Glomerular visceral epithelial cell (primary cell): ENCODE data around the gene CCDC184.
"Not testable (repeated sequence)": the region's sequence is repeated elsewhere in the genome, so short reads cannot be mapped to it uniquely, and the experiment has no call there.

Source experiments
- DNase-seq: peaks from one replicate; pipeline ENCODE4 v3.0.0-alpha.2; 2016; ENCODE audit errors: extremely low spot score

CCDC184 gene

DNA sequence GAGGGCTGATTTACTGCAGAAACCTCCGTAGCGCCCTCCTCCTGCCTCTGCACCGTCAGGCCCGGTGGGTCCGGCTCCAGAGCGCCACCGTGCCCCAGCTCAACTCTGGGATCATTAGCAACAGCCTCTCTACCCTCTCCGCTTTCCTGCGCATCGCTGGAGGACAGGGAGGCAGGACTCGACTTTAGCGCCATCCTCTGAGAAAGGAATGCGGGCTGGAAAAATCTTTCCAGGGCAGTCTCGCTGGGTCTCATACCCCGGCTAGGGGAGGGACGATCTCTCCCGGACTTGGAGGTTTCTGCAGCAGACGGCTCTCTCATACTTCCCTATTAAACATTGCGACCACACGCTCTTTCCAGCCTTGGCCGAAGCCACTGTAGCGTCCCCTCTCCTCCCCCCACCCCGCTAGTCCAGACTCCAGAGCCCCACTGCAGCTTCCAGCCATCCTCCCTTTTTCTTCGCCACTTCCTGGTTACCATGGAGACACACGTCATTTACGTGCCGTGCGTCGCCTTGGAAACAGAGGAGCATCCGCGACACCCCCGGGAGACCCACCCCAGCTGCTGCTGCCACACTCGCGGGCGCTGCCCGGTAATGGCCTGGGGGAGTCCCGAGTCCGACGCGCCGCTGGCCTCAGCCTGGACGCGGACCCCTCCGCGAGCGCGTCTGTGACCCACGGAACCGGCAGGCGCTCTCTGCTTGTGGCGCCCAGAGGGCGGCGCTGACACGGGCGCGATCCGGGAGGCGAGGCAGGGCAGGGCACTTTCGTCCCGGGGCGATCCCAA lies at the start of gene CCDC184:
TSS of gene CCDC184 (plus strand) at position 554 of the 785 bp plus-strand sequence. CDS start 479 bp downstream, outside the sequence.
- DNase-seq = peak; percentile 60

DNA sequence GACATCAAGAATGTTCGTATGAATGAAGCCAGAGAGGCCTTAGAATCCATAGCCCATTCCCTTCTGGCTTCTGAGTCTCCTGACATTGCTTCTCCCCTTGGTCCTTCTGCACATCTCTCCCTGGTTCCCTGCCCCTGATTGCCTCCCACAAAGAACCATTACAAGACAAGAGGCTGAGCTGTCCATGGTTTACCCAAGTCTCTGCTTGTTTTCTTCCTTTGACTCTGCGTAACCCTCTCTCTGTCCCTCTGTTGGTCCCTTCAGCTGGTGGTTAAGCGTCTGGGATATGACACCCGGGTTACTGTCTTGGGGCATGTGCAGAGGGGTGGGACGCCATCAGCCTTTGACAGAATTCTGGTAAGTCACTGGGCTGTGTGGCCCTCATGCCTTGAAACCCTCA lies 48.4 kb upstream of the CCDC184 start:
- no peak for DNase-seq

DNA sequence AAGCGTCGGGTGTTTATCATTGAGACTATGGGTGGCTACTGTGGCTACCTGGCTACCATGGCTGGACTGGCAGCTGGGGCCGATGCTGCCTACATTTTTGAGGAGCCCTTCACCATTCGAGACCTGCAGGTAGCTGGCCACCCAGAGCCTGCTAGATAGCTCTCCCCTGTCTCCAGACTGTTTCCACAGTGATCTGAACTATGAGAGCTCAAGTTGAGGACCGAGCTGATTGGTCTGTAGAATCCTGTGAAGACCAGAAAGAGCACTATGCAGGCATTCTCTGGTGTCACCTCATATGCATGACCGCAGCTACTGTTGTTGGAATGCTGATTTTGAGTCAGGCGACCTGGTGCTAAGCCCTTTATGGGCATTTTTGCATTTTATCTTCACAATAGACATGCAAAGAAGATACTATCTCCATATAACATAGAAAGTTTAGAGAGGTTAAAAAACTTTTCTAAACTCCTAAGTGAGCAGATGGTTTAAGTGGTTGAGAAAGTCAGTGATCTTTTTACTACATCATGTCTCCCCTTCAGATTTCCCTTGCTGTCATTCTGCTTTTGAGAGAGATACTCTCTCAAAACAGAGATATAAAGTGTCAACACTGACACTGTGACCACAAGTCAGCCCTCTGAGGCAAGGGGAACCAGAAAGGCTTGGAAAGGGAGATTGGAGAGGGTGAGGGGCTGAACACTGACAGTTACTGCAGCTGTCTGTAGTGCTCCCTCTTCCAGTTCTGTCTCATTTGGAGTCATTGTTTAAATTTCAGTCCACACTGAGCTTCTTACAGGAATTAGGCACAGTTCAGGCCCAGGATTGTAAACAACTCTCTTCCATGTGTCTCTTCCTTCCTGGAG lies 40.4 kb upstream of the CCDC184 start:
- DNase-seq = no peak

DNA sequence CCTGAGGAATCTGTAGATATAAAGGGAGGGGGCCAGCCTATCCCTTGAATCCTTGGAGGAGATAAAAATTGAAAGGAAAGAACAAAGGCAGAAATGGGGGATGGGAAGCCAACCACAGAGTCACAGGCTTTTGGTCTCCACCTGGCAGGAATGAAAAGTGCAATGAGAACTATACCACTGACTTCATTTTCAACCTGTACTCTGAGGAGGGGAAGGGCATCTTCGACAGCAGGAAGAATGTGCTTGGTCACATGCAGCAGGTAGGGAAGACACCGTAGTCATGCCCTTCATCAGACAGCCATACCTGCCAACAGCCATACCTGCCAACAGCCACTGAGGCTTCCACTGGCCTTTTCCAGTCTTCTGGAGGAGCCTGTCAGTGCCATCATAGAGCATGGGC lies 39.5 kb upstream of the CCDC184 start:
- DNase-seq = no peak

DNA sequence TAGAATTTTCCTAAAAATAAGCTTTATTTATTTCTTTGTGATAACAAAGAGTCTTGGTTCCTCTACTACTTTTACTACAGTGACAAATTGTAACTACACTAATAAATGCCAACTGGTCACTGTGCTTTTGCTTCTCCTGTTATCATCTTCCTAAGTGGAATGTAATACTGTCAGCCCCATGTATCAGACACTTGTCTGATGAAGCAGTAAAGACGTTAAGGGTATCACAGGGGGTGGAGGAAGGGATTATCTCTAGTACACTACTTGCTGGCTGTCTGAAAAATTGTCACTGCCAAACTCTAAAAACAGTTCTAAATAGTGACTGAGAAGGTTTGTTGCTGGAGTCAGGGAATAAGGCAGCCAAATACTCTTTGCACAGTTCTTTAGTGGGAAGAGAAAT lies 37.5 kb upstream of the CCDC184 start:
- no peak for DNase-seq

DNA sequence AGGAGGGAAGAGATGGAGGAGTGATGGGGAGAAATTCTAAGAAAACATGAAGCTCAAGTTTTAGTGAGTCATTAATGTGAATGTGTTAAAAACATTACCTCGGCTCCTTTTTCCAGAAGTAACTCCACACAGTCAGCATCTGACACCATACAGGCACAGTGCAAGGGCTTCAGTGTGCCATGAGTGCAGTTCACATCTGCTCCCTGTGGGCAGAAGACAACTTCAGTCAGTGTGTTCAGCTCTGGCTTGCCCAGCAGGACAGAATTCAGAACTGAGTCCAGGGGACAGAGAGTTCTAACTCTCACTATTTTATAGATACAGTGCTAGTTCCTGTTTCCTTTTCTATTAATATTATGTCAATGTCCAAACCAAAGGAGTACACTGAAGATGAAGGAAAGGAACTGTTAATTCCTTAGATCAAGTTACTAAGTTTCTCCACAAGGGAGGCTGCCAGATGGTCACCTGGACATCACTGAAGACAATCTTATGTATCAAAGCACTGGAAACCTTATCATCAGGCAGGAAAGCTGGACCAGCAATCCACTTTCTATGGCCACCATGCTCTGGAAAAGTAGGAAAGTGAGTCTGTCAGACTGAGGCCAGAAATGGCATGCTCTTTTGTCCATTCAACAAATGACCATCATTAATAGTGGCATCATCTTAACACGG lies 32.2 kb upstream of the CCDC184 start:
- DNase-seq = no peak

DNA sequence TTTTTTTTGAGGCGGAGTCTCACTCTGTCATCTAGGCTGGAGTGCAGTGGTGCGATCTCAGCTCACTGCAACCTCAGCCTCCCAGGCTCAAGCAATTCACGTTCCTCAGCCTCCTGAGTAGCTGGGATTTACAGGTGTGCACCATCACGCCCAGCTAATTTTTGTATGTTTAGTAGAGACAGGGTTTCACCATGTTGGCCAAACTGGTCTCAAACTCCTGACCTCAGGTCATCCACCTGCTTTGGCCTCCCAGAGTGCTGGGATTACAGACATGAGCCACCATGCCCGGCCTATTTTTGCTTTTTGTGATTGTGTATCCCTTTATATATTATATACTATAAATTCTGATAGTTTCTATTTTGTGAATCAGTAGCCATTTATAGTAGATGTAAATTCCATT lies 27.7 kb upstream of the CCDC184 start:
- DNase-seq = not testable (repeated sequence)

DNA sequence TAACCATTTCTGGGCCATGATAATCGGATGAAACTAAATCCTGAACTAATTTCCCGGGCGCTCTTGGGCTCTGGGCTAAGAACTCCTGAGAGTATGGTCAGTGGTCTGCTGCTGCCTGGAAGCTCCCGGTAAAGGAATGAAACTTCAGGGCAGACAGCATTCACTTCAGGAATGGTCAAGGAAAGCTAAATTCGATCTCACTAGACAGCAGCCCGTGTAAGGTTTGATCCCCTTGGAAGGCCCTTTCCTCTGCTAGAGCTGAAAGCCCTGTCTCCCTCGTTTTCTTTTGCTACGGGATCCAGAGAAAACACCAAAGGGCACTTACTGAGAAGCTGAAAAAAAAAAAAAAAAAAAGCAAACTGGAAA lies 26.8 kb upstream of the CCDC184 start:
- DNase-seq = peak; percentile 2

DNA sequence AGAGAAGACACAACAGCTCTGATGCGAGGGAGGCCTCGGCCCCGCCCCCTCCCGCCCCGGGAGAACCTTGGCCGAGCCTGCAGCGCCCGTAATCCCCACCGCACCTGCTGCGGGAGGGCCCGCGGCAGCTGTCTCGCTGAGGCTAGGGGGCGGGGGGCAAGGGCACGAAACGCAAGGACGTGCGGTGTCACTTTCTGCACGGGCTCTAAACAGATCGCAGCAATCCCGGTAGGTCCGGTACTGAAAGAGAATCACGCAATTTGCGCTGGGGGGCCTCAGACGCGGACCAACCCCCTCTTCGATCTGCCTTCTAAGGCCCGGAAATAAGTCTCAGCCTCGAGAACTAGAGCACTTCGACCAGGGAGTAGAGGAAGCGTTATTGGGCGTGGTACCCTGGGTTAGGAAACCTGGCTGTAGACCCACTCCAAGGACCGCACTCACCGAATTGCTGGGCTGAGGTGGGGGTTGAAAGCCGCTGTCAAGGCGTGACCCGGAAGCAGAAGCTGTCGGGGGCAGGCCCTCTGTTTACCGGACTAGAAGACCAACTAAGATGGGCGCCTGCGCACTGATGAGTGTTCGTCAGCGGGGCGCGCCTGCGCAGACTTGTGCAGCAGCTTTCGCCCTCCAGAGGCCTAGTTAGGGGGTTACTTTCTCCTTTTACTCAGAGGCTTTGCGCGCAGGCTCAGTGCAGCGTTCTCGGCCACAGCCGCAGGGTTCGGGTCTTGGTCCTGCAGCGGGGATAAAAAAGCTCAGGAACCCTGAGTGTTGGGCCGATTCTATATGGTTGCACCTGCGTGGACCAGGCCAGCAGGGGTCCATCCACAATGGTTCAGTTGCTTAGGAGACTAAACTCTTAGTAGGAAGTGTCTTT lies 26.2 kb upstream of the CCDC184 start, which contains the start of gene ASB8:
TSS of gene ASB8 (minus strand) at position 498 of the 871 bp plus-strand sequence. CDS start 4,019 bp downstream, outside the sequence.
- DNase-seq = peak; percentile 96

DNA sequence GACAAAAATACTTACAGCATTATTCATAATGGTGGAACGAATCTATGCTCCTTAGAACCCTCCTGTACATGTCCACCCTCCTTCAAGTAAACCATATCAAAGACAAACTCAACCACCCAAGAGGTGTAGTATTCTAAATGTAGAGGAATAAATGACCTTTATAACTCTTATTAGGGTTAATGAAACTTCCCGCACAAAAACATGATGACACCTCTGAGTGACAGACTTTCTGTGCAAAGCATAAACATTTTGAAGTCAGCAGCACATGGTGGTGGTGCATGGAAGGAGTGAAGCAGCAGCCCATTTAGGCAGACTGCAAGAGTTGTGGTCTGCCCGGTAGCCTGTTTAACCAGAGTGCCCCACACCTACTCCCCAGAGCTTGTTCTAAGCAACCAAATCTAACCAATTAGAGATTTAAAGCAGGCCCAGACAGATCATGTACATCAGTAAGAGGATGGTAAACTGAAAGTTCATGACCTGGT lies 25.5 kb upstream of the CCDC184 start:
- no peak for DNase-seq

DNA sequence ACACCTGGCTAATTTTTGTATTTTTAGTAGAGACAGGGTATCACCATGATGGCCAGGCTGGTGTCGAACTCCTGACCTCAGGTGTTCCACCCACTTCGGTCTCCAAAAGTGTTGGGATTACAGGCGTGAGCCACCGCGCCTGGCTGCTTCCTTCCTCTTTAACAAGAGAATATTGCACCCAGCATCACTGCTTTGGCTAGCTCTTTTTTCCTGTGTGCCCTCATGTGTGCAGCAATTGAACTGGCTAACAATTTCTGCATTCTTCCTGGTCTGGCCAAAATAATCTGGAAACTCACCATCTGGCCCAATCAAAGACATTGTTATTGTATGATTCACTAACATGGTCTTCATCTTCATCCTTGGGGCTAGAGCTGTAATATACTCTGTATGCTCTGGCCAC lies 23.4 kb upstream of the CCDC184 start:
- no peak for DNase-seq

DNA sequence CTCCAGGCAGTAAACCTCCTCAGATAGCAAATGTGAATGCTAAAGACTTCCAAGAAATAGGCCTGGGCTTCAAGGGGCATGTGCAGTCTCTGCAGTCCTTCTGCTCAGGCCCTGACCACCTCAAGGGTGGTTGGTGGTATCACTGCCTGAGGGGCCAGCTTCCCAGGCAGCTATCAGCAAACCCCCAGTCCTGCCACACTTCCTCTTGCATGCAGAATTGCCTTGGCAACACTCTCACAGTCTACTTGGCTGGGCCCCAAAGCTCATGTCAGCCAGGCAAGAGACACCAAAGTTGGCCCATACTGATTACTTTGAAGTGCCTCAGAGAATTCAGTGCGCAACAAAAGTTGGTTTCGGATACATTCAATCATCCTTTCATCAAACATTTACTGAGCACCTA lies 22.6 kb upstream of the CCDC184 start:
- no peak for DNase-seq

DNA sequence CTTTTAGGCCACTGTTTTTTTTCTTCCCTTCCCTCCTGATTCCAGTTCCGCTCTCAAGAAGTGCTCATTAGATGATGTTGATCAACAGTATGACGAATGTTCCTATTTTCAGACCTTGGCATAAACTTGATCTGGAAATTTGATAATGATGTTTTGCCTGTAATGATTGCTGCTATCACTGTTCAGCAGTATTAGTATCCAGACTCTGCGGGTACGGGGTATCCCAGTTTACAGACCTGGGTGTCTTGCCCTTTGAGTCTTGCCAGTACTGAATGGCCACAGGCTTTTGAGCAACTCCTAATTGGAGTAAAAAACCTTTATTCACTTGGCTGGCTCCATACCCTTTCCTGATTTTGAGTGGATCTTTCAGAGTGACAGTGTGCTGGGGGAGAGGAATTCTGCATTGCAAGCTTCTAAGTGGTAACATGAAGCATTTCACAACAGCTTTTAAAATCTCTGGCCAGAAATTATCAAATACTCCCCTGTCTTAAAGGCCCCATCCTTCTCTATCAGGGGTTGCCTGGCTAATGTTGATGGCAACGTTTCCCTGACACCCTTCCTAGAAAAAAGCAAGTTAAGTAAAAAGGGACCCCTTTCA lies 20.2 kb upstream of the CCDC184 start:
- no peak for DNase-seq

DNA sequence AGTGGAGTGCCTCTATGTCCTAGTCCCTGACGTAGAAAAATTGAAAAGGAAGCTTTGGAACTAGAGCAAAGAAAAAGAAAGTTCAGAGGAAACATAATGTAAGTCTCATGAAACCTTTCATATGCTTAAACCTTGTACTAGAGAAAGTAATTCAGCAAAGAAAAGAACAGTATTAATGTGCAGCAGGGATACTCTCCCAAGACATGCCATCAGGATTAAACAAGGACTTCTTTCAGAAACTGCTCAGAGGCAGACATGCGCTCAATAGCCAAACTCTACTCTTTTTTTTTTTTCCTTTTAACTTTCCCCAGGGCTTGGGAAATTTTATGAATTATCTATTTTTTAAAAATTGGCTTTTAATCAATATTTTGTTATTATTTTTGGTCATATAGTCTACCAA lies 19.0 kb upstream of the CCDC184 start:
- no peak for DNase-seq

DNA sequence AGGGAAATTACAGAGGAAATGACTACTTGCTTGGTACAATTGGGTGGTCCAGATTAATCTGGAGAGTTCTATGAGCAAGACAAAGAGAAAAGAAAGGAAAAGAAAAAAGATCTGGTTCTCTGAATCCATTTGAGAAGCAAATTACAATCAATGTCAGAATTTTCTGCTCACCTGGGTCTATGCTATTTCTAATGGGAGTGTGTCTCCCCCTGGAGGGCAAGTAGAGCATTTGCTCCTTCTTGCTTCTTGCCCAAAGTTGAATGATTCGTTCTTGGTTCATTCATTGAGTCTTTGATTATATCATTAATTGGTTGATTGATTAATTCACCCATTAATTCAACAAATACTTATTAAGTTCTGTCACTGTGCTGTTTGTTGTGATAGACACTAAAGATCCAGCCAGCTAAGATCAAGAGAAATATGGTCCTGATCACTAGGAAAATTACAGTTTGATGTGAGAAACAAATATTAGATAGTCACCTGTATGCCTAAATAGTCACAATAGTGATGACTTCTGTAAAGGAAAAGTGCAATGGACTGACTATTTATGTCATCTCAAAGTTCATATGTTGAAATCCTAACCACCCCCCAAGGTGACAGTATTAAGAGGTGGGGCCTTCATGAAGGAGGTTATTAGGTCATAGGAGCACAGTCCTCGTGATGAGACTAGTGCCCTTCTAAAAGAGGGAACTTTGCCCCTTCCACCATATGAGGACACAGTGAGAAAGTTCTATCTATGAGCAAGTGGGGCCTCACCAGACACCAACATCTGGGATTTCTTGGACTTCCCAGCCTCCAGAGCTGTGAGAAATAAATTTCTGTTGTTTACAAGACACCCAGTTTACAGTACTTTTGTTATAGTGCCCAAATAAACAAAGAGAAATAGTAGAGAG lies 18.1 kb upstream of the CCDC184 start:
- DNase-seq = peak; percentile 55

DNA sequence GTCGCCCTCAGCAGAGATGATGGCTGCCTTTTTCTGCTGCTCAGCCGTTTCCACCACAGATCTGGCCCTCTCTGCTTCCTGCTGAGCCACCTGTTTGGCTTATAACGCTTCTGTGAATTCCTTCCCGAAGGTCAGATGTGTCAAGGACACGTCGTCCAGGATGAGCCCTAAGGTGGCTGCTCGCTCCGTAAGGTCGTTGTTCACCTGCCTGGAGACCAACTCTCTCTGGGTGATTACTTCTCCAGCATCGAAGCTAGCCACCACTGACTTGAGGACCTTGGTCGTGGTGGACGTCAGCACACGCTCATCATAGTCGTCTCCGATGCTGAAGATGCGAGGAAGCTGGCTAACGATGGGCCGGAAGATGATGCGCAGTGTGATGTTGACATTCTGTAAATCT lies 14.4 kb upstream of the CCDC184 start:
- DNase-seq = no peak

DNA sequence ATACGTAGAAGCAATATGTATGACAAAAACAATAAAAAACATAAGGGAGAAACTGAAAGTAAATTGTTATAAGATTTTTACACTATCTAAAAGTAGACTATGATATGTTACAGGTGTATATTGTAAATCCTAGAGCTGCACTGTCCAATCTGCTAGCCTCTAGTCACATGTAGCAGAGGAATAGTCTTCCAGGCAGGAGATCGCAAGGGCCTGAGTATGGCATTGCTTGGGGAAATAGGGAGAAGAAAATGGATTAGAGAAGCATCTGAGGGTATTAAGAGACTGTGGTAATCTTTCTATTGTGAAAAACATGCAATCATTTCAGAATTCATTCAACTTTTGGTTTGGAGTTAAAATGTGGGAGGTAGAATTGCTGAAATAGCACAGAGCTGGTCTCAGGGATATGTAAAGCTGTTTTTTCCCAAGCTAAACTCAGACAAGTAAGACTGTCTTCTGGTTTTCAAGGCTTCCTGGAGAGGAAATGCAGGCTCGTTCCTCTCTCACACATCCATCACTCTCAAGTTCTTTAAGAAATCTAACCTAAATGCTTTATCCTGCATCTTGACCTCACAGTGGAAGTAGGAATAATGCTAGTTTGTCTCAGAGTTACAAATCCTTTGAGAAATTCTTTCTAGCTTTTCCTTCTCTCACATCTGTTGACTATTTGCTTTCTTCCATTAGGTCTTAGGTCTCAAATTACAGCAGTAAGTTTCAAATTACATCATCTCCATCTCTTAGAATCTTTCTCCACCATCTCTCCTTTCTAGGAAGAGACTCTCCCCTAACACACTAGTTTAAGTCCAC lies 7.6 kb upstream of the CCDC184 start:
- no peak for DNase-seq

DNA sequence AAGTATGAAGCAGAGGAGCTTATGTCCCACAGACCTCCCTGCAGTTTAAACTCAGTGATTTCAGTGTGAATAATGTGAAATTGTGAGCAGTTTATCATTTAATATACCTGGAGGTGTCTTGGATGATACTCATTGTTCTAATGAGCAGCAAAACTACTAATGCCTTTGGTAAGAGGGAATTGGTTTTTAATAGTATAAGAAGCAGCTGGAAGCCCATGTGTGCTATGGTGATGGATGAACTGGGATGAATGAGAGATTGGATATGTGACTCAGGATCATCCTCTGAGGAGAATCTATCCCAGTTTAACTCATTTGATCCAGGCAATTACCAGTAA lies 7.1 kb upstream of the CCDC184 start:
- DNase-seq = no peak

DNA sequence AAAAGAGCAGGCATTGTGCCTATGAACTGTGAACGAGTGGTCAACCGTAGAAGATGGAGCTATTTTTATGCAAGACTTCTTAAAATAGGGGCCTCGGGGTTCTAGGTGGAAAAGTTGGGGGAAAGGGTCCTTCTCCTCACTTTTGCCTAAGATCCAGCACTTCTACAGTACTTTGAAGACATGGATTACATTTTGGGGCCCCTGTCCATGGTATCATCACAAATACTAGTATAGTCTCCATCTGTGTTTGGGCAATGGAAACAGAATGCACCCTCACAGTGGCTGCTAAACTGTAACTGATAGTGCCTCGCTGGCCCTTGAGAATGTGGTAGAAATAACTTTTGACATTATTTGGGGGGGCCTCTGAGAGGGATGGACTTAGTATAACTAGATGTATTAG lies 5.5 kb upstream of the CCDC184 start:
- DNase-seq = no peak
